WTC11 (cell line): Measurements from ENCODE around the gene MYLK3. TPM values are rescaled to one million over a fixed set of nuclear protein-coding genes. Genes with fewer than 3 reads are reported as not detected.

Experiments used
- ATAC-seq: fragments of 200-7000 bp; cut with Tn5 transposase; 2 replicates; pipeline ENCODE4 v1.10.0; 2021; ENCODE audit warnings: mild to moderate bottlenecking, moderate library complexity
- CTCF ChIA-PET: fragments of 300-600 bp; sonication (Branson Sonifier 250); formaldehyde crosslinking; loops from one replicate; lab custom pipeline; 2021; ENCODE audit warnings: antibody characterized with exemption; lab: Charles Lee
- POLR2A ChIA-PET: fragments of 350-600 bp; sonication (Branson Sonifier 250); formaldehyde crosslinking; loops from one replicate; lab custom pipeline; 2021; ENCODE audit warnings: antibody characterized with exemption; lab: Charles Lee
- DNase-seq: peaks from one replicate; pipeline ENCODE4 v3.0.0; 2021; ENCODE audit warnings: low spot score
- H3K27ac Mint-ChIP-seq: 2 replicates; pipeline ENCODE4 v1.8.0; 2021; ENCODE audit warnings: mixed read lengths
- H3K27me3 Mint-ChIP-seq: 2 replicates; pipeline ENCODE4 v1.8.0; 2021; ENCODE audit warnings: low read depth, mild to moderate bottlenecking, moderate library complexity, mixed read lengths
- H3K36me3 Mint-ChIP-seq: 2 replicates; pipeline ENCODE4 v1.8.0; 2021; ENCODE audit warnings: mixed read lengths
- H3K4me1 Mint-ChIP-seq: 2 replicates; pipeline ENCODE4 v1.8.0; 2022; ENCODE audit warnings: mixed read lengths
- H3K4me3 Mint-ChIP-seq: 2 replicates; pipeline ENCODE4 v1.8.0; 2021; ENCODE audit warnings: mild to moderate bottlenecking, moderate library complexity, mixed read lengths
- H3K9me3 Mint-ChIP-seq: 2 replicates; pipeline ENCODE4 v1.8.0; 2021; ENCODE audit warnings: mixed read lengths
- AFF4 ChIP-seq: sonication (generic); formaldehyde crosslinking; IDR thresholded peaks from 2 replicates; pipeline ENCODE4 v1.8.1; 2023; ENCODE audit warnings: mild to moderate bottlenecking, missing genetic modification reagents, borderline replicate concordance
- CREB1 ChIP-seq: sonication (generic); formaldehyde crosslinking; IDR thresholded peaks from 2 replicates; pipeline ENCODE4 v1.8.0; 2023; ENCODE audit warnings: mild to moderate bottlenecking, missing genetic modification reagents
- FOXP1 ChIP-seq: sonication (generic); formaldehyde crosslinking; IDR thresholded peaks from 2 replicates; pipeline ENCODE4 v1.8.0; 2022; ENCODE audit warnings: missing genetic modification reagents, mild to moderate bottlenecking, moderate library complexity, borderline replicate concordance
- FOXP4 ChIP-seq: sonication (generic); formaldehyde crosslinking; IDR thresholded peaks from 2 replicates; pipeline ENCODE4 v1.8.0; 2022; ENCODE audit warnings: mild to moderate bottlenecking, missing genetic modification reagents
- GRHL2 ChIP-seq: fragments of 250-450 bp; sonication (Bioruptor Pico); IDR thresholded peaks from 2 replicates; pipeline ENCODE4 v1.8.0; 2022; ENCODE audit warnings: mild to moderate bottlenecking, moderate library complexity; ENCODE audit not compliant: insufficient replicate concordance, severe bottlenecking
- HMGXB4 ChIP-seq: sonication (generic); formaldehyde crosslinking; IDR thresholded peaks from 2 replicates; pipeline ENCODE4 v1.8.1; 2023; ENCODE audit warnings: mild to moderate bottlenecking, moderate library complexity, missing genetic modification reagents
- IRF1 ChIP-seq: sonication (generic); formaldehyde crosslinking; IDR thresholded peaks from 2 replicates; pipeline ENCODE4 v1.8.0; 2023; ENCODE audit warnings: missing genetic modification reagents
- PRDM15 ChIP-seq: sonication (generic); formaldehyde crosslinking; IDR thresholded peaks from 2 replicates; pipeline ENCODE4 v1.8.0; 2022; ENCODE audit warnings: missing genetic modification reagents
- SP1 ChIP-seq: sonication (generic); formaldehyde crosslinking; conservative IDR thresholded peaks from 2 replicates; pipeline ENCODE4 v1.8.1; 2022; ENCODE audit warnings: missing genetic modification reagents
- STAT6 ChIP-seq: sonication (generic); formaldehyde crosslinking; conservative IDR thresholded peaks from 2 replicates; pipeline ENCODE4 v1.8.1; 2023; ENCODE audit warnings: mild to moderate bottlenecking, low read depth, missing genetic modification reagents, moderate library complexity
- ZNF219 ChIP-seq: sonication (generic); formaldehyde crosslinking; IDR thresholded peaks from 2 replicates; pipeline ENCODE4 v1.8.0; 2023; ENCODE audit warnings: missing genetic modification reagents, mild to moderate bottlenecking, borderline replicate concordance
- total RNA-seq: library from RNA; stranded (reverse); gene quantifications from 3 replicates; pipeline ENCODE4 v1.2.3, GENCODE V29; 2021
- TF ChIP-seq, protein P1 (sequence below): sonication (generic); formaldehyde crosslinking; IDR thresholded peaks from 2 replicates; pipeline ENCODE4 v1.8.0; 2022; ENCODE audit warnings: mild to moderate bottlenecking, missing genetic modification reagents
- TF ChIP-seq, protein P2 (sequence below): sonication (generic); formaldehyde crosslinking; IDR thresholded peaks from 2 replicates; pipeline ENCODE4 v1.8.0; 2023; ENCODE audit warnings: missing genetic modification reagents, mild to moderate bottlenecking, borderline replicate concordance
- TF ChIP-seq, protein P3 (sequence below): sonication (generic); formaldehyde crosslinking; IDR thresholded peaks from 2 replicates; pipeline ENCODE4 v1.8.1; 2022; ENCODE audit warnings: mild to moderate bottlenecking, missing genetic modification reagents, moderate library complexity, borderline replicate concordance

The MYLK3 gene
- total RNA-seq, 1 experiment from 2014 or later, result 0.79 TPM

GRCh38 chr16:46719528-46719927 is 28.6 kb downstream of the MYLK3 start:
- no peak for DNase-seq
- Mint-ChIP-seq H3K4me1 (no peaks in the 10 kb centered on the region), H3K9me3 (peaks cover 17% of the 10 kb centered on the region), H3K36me3 (0 out of 2 replicates have a peak, but pooled peaks cover under 1% of the 10 kb centered on the region), H3K27ac (no peak overlapping the region), H3K27me3 (no peaks in the 10 kb centered on the region), H3K4me3 (no peak overlapping the region)
- ChIA-PET POLR2A (interaction anchor here (0.7 kb wide), 1 partner anchor 439 kb away, joined by 3 read pairs; no protein-coding TSS in a partner anchor), CTCF (no interaction called here)
- no peak for ATAC-seq
- TF ChIP-seq ZNF219, result no peak
- TF ChIP-seq, protein P1, sequence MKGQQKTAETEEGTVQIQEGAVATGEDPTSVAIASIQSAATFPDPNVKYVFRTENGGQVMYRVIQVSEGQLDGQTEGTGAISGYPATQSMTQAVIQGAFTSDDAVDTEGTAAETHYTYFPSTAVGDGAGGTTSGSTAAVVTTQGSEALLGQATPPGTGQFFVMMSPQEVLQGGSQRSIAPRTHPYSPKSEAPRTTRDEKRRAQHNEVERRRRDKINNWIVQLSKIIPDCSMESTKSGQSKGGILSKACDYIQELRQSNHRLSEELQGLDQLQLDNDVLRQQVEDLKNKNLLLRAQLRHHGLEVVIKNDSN, result no peak
- no peak for TF ChIP-seq AFF4
- no peak for TF ChIP-seq FOXP4
- TF ChIP-seq, protein P2, sequence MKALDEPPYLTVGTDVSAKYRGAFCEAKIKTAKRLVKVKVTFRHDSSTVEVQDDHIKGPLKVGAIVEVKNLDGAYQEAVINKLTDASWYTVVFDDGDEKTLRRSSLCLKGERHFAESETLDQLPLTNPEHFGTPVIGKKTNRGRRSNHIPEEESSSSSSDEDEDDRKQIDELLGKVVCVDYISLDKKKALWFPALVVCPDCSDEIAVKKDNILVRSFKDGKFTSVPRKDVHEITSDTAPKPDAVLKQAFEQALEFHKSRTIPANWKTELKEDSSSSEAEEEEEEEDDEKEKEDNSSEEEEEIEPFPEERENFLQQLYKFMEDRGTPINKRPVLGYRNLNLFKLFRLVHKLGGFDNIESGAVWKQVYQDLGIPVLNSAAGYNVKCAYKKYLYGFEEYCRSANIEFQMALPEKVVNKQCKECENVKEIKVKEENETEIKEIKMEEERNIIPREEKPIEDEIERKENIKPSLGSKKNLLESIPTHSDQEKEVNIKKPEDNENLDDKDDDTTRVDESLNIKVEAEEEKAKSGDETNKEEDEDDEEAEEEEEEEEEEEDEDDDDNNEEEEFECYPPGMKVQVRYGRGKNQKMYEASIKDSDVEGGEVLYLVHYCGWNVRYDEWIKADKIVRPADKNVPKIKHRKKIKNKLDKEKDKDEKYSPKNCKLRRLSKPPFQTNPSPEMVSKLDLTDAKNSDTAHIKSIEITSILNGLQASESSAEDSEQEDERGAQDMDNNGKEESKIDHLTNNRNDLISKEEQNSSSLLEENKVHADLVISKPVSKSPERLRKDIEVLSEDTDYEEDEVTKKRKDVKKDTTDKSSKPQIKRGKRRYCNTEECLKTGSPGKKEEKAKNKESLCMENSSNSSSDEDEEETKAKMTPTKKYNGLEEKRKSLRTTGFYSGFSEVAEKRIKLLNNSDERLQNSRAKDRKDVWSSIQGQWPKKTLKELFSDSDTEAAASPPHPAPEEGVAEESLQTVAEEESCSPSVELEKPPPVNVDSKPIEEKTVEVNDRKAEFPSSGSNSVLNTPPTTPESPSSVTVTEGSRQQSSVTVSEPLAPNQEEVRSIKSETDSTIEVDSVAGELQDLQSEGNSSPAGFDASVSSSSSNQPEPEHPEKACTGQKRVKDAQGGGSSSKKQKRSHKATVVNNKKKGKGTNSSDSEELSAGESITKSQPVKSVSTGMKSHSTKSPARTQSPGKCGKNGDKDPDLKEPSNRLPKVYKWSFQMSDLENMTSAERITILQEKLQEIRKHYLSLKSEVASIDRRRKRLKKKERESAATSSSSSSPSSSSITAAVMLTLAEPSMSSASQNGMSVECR (CRISPR knock-in tag), result no peak
- no peak for TF ChIP-seq SP1 (CRISPR knock-in tag)
- TF ChIP-seq, protein P3, sequence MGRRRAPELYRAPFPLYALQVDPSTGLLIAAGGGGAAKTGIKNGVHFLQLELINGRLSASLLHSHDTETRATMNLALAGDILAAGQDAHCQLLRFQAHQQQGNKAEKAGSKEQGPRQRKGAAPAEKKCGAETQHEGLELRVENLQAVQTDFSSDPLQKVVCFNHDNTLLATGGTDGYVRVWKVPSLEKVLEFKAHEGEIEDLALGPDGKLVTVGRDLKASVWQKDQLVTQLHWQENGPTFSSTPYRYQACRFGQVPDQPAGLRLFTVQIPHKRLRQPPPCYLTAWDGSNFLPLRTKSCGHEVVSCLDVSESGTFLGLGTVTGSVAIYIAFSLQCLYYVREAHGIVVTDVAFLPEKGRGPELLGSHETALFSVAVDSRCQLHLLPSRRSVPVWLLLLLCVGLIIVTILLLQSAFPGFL, result no peak
- TF ChIP-seq PRDM15 (CRISPR knock-in tag), result no peak
- TF ChIP-seq FOXP1 (CRISPR knock-in tag), result no peak
- TF ChIP-seq GRHL2 (CRISPR knock-in tag), result no peak
- TF ChIP-seq HMGXB4 (CRISPR knock-in tag), result no peak
- no peak for TF ChIP-seq STAT6 (CRISPR knock-in tag)
- TF ChIP-seq CREB1, result no peak
- no peak for TF ChIP-seq IRF1 (CRISPR knock-in tag)
